ENCODE measurements around the gene LOXHD1.

The LOXHD1 gene

GRCh38 chr18:46577546-46577945 lies 79.5 kb downstream of the LOXHD1 start:
- Histone ChIP-seq H3K4me3 (ENCODE audit: low read length) (no peak overlapping the region), H3K36me3 (ENCODE audit: control insufficient read depth, insufficient read depth, low read length) (no peaks in the 10 kb centered on the region), H3K27ac (ENCODE audit: low read length) (no peak overlapping the region), H3K4me1 (ENCODE audit: control insufficient read depth, insufficient read depth, low read length) (no peaks in the 10 kb centered on the region), H3K9me3 (ENCODE audit: control insufficient read depth, insufficient read depth, low read length) (no peaks in the 10 kb centered on the region), H3K27me3 (ENCODE audit: control insufficient read depth, insufficient read depth, low read length) (no peaks in the 10 kb centered on the region)
- DNase-seq (ENCODE audit: low read depth, low spot score) = no peak
- WGBS (ENCODE audit: insufficient coverage, insufficient read length) = no CpG with 5 or more reads among the region's 11 CpGs

- H3K4me3 ChIP-seq (ENCODE audit: low read length) = no peak overlapping the region
These were observed 81.2 kb downstream of the LOXHD1 start for GRCh38 chr18:46575851-46576250.

GRCh38 chr18:46574743-46575115 lies 82.3 kb downstream of the LOXHD1 start:
- WGBS (ENCODE audit: insufficient coverage, insufficient read length) = no CpG with 5 or more reads among the region's 2 CpGs
- Histone ChIP-seq H3K4me1 (ENCODE audit: control insufficient read depth, insufficient read depth, low read length) (no peaks in the 10 kb centered on the region; the same call in 1 of the 2 replicates), H3K9me3 (ENCODE audit: control insufficient read depth, insufficient read depth, low read length) (no peaks in the 10 kb centered on the region), H3K4me3 (ENCODE audit: low read length) (no peak overlapping the region), H3K27me3 (ENCODE audit: control insufficient read depth, insufficient read depth, low read length) (no peaks in the 10 kb centered on the region; the same call in 1 of the 2 replicates), H3K27ac (ENCODE audit: low read length) (no peak overlapping the region), H3K36me3 (ENCODE audit: control insufficient read depth, insufficient read depth, low read length) (no peaks in the 10 kb centered on the region)
- no peak for DNase-seq (ENCODE audit: low read depth, low spot score)

More at GRCh38 chr18:46575851-46576250, 81.2 kb downstream of the LOXHD1 start:
- no peak for DNase-seq (ENCODE audit: low read depth, low spot score)
- no peak overlapping the region for H3K27ac ChIP-seq (ENCODE audit: low read length)
- no CpG with 5 or more reads among the region's 6 CpGs for WGBS (ENCODE audit: insufficient coverage, insufficient read length)
- H3K36me3 ChIP-seq (ENCODE audit: control insufficient read depth, insufficient read depth, low read length) = no peaks in the 10 kb centered on the region
- H3K27me3 ChIP-seq (ENCODE audit: control insufficient read depth, insufficient read depth, low read length) = no peaks in the 10 kb centered on the region; the same call in 1 of the 2 replicates
- H3K9me3 ChIP-seq (ENCODE audit: control insufficient read depth, insufficient read depth, low read length) = no peaks in the 10 kb centered on the region
- no peaks in the 10 kb centered on the region; the same call in 1 of the 2 replicates for H3K4me1 ChIP-seq (ENCODE audit: control insufficient read depth, insufficient read depth, low read length)

- Histone ChIP-seq H3K27me3 (ENCODE audit: control insufficient read depth, insufficient read depth, low read length) (no peaks in the 10 kb centered on the region; the same call in 1 of the 2 replicates), H3K4me1 (ENCODE audit: control insufficient read depth, insufficient read depth, low read length) (no peaks in the 10 kb centered on the region; the same call in 1 of the 2 replicates), H3K27ac (ENCODE audit: low read length) (no peak overlapping the region), H3K36me3 (ENCODE audit: control insufficient read depth, insufficient read depth, low read length) (no peaks in the 10 kb centered on the region), H3K9me3 (ENCODE audit: control insufficient read depth, insufficient read depth, low read length) (no peaks in the 10 kb centered on the region), H3K4me3 (ENCODE audit: low read length) (no peak overlapping the region)
- DNase-seq (ENCODE audit: low read depth, low spot score) = no peak
- WGBS (ENCODE audit: insufficient coverage, insufficient read length) = no CpG with 5 or more reads among the region's 4 CpGs
These were observed 82.8 kb downstream of the LOXHD1 start for GRCh38 chr18:46574000-46574742.

GRCh38 chr18:46573156-46573555 lies 83.9 kb downstream of the LOXHD1 start:
- H3K4me3 ChIP-seq (ENCODE audit: low read length) = no peak overlapping the region
- DNase-seq (ENCODE audit: low read depth, low spot score) = no peak
- H3K27ac ChIP-seq (ENCODE audit: low read length) = no peak overlapping the region
- no peaks in the 10 kb centered on the region; the same call in 1 of the 2 replicates for H3K4me1 ChIP-seq (ENCODE audit: control insufficient read depth, insufficient read depth, low read length)
- no peaks in the 10 kb centered on the region for H3K9me3 ChIP-seq (ENCODE audit: control insufficient read depth, insufficient read depth, low read length)
- WGBS (ENCODE audit: insufficient coverage, insufficient read length) = no CpG with 5 or more reads among the region's 7 CpGs
- no peaks in the 10 kb centered on the region; the same call in 1 of the 2 replicates for H3K27me3 ChIP-seq (ENCODE audit: control insufficient read depth, insufficient read depth, low read length)
- no peaks in the 10 kb centered on the region for H3K36me3 ChIP-seq (ENCODE audit: control insufficient read depth, insufficient read depth, low read length)

- no peaks in the 10 kb centered on the region for H3K9me3 ChIP-seq (ENCODE audit: control insufficient read depth, insufficient read depth, low read length)
- DNase-seq (ENCODE audit: low read depth, low spot score) = no peak
- WGBS (ENCODE audit: insufficient coverage, insufficient read length) = no CpG with 5 or more reads among the region's 6 CpGs
- no peak overlapping the region for H3K27ac ChIP-seq (ENCODE audit: low read length)
- no peaks in the 10 kb centered on the region; the same call in 1 of the 2 replicates for H3K4me1 ChIP-seq (ENCODE audit: control insufficient read depth, insufficient read depth, low read length)
- no peak overlapping the region for H3K4me3 ChIP-seq (ENCODE audit: low read length)
- no peaks in the 10 kb centered on the region; the same call in 1 of the 2 replicates for H3K27me3 ChIP-seq (ENCODE audit: control insufficient read depth, insufficient read depth, low read length)
- no peaks in the 10 kb centered on the region for H3K36me3 ChIP-seq (ENCODE audit: control insufficient read depth, insufficient read depth, low read length)
These were observed 85.3 kb downstream of the LOXHD1 start for GRCh38 chr18:46571756-46572155.

- no peak overlapping the region for H3K27ac ChIP-seq (ENCODE audit: low read length)
- H3K27me3 ChIP-seq (ENCODE audit: control insufficient read depth, insufficient read depth, low read length) = no peaks in the 10 kb centered on the region; the same call in 1 of the 2 replicates
- H3K36me3 ChIP-seq (ENCODE audit: control insufficient read depth, insufficient read depth, low read length) = no peaks in the 10 kb centered on the region
- WGBS (ENCODE audit: insufficient coverage, insufficient read length) = no CpG with 5 or more reads among the region's 6 CpGs
- no peak overlapping the region for H3K4me3 ChIP-seq (ENCODE audit: low read length)
- no peaks in the 10 kb centered on the region for H3K9me3 ChIP-seq (ENCODE audit: control insufficient read depth, insufficient read depth, low read length)
- no peaks in the 10 kb centered on the region; the same call in 1 of the 2 replicates for H3K4me1 ChIP-seq (ENCODE audit: control insufficient read depth, insufficient read depth, low read length)
- no peak for DNase-seq (ENCODE audit: low read depth, low spot score)
These were observed 86.4 kb downstream of the LOXHD1 start for GRCh38 chr18:46570666-46571065.

GRCh38 chr18:46570134-46570533 lies 86.9 kb downstream of the LOXHD1 start:
- Histone ChIP-seq H3K27ac (ENCODE audit: low read length) (no peak overlapping the region), H3K4me3 (ENCODE audit: low read length) (no peak overlapping the region), H3K27me3 (ENCODE audit: control insufficient read depth, insufficient read depth, low read length) (no peaks in the 10 kb centered on the region; the same call in 1 of the 2 replicates), H3K9me3 (ENCODE audit: control insufficient read depth, insufficient read depth, low read length) (no peaks in the 10 kb centered on the region), H3K36me3 (ENCODE audit: control insufficient read depth, insufficient read depth, low read length) (no peaks in the 10 kb centered on the region), H3K4me1 (ENCODE audit: control insufficient read depth, insufficient read depth, low read length) (no peaks in the 10 kb centered on the region; the same call in 1 of the 2 replicates)
- no CpG with 5 or more reads among the region's 5 CpGs for WGBS (ENCODE audit: insufficient coverage, insufficient read length)
- DNase-seq (ENCODE audit: low read depth, low spot score) = no peak

GRCh38 chr18:46569211-46569610 lies 87.8 kb downstream of the LOXHD1 start:
- Histone ChIP-seq H3K4me1 (ENCODE audit: control insufficient read depth, insufficient read depth, low read length) (no peaks in the 10 kb centered on the region; the same call in 1 of the 2 replicates), H3K27ac (ENCODE audit: low read length) (no peak overlapping the region), H3K9me3 (ENCODE audit: control insufficient read depth, insufficient read depth, low read length) (no peaks in the 10 kb centered on the region), H3K4me3 (ENCODE audit: low read length) (no peak overlapping the region), H3K27me3 (ENCODE audit: control insufficient read depth, insufficient read depth, low read length) (no peaks in the 10 kb centered on the region; the same call in 1 of the 2 replicates), H3K36me3 (ENCODE audit: control insufficient read depth, insufficient read depth, low read length) (no peaks in the 10 kb centered on the region)
- DNase-seq (ENCODE audit: low read depth, low spot score) = no peak
- WGBS (ENCODE audit: insufficient coverage, insufficient read length) = no CpG with 5 or more reads among the region's 7 CpGs

- no CpG with 5 or more reads among the region's 2 CpGs for WGBS (ENCODE audit: insufficient coverage, insufficient read length)
- H3K9me3 ChIP-seq (ENCODE audit: control insufficient read depth, insufficient read depth, low read length) = no peaks in the 10 kb centered on the region
- no peak overlapping the region for H3K4me3 ChIP-seq (ENCODE audit: low read length)
- H3K4me1 ChIP-seq (ENCODE audit: control insufficient read depth, insufficient read depth, low read length) = no peaks in the 10 kb centered on the region; the same call in 1 of the 2 replicates
- H3K36me3 ChIP-seq (ENCODE audit: control insufficient read depth, insufficient read depth, low read length) = no peaks in the 10 kb centered on the region
- no peak for DNase-seq (ENCODE audit: low read depth, low spot score)
- no peaks in the 10 kb centered on the region; the same call in 1 of the 2 replicates for H3K27me3 ChIP-seq (ENCODE audit: control insufficient read depth, insufficient read depth, low read length)
- no peak overlapping the region for H3K27ac ChIP-seq (ENCODE audit: low read length)
These were observed 89.8 kb downstream of the LOXHD1 start for GRCh38 chr18:46567196-46567595.

Data from iPS DF 6.9 (cell line).